ENCODE data around the gene POLA2. TPM values are rescaled to one million over a fixed set of nuclear protein-coding genes. Genes with fewer than 3 reads are reported as not detected.
"Not testable (repeated sequence)": the region's sequence is repeated elsewhere in the genome, so short reads cannot be mapped to it uniquely, and the experiment has no call there.

The POLA2 gene
- total RNA-seq, 1 donor from 2014 or later, result 32.4 TPM

DNA sequence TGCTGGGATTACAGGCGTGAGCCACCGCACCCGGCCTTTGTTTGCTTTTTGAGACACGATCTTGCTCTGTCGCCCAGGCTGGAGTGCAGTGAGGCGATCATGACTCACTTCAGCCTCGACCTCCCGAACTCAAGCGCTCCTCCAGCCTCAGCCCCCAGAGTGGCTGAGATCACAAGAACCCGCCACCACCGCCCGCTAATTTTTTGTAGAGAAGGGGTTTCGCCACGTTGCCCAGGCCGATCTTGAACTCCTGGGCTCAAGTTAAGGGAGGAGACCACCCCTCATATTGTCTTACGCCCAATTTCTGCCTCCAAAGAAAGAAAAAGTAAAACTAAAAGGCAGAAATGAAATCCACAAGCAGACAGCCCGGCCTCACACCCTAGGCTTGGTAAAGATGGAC lies 1.5 kb upstream of the POLA2 start:
- Mint-ChIP-seq H3K4me1 (ENCODE audit: unreplicated experiment) (peaks cover 17% of the 10 kb centered on the region), H3K4me3 (no peak overlapping the region), H3K27ac (no peak overlapping the region), H3K36me3 (no peaks in the 10 kb centered on the region), H3K9me3 (no peaks in the 10 kb centered on the region), H3K27me3 (no peaks in the 10 kb centered on the region)
- TF ChIP-seq, protein P1, sequence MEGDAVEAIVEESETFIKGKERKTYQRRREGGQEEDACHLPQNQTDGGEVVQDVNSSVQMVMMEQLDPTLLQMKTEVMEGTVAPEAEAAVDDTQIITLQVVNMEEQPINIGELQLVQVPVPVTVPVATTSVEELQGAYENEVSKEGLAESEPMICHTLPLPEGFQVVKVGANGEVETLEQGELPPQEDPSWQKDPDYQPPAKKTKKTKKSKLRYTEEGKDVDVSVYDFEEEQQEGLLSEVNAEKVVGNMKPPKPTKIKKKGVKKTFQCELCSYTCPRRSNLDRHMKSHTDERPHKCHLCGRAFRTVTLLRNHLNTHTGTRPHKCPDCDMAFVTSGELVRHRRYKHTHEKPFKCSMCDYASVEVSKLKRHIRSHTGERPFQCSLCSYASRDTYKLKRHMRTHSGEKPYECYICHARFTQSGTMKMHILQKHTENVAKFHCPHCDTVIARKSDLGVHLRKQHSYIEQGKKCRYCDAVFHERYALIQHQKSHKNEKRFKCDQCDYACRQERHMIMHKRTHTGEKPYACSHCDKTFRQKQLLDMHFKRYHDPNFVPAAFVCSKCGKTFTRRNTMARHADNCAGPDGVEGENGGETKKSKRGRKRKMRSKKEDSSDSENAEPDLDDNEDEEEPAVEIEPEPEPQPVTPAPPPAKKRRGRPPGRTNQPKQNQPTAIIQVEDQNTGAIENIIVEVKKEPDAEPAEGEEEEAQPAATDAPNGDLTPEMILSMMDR (conservative IDR thresholded peaks at IDR 0.05), result no peak
- DNase-seq (ENCODE audit: extremely low spot score, unreplicated experiment), result no peak

GRCh38 chr11:65260756-65261590 lies 789 bp upstream of the POLA2 start:
- peaks cover 17% of the 10 kb centered on the region for H3K4me1 Mint-ChIP-seq (ENCODE audit: unreplicated experiment)
- no peaks in the 10 kb centered on the region for H3K27me3 Mint-ChIP-seq
- H3K36me3 Mint-ChIP-seq, result no peaks in the 10 kb centered on the region
- peak overlapping the region; percentile 88 for H3K4me3 Mint-ChIP-seq
- TF ChIP-seq, protein P1 (conservative IDR thresholded peaks at IDR 0.05), result no peak
- DNase-seq (ENCODE audit: extremely low spot score, unreplicated experiment), result no peak
- H3K27ac Mint-ChIP-seq, result peak overlapping the region; percentile 81
- H3K9me3 Mint-ChIP-seq, result no peaks in the 10 kb centered on the region

GRCh38 chr11:65262381-65262680 lies 569 bp downstream of the POLA2 start:
- H3K36me3 Mint-ChIP-seq, result no peaks in the 10 kb centered on the region
- H3K27me3 Mint-ChIP-seq, result no peaks in the 10 kb centered on the region
- H3K9me3 Mint-ChIP-seq, result no peaks in the 10 kb centered on the region
- H3K4me1 Mint-ChIP-seq (ENCODE audit: unreplicated experiment), result peaks cover 17% of the 10 kb centered on the region
- H3K4me3 Mint-ChIP-seq, result peak overlapping the region; percentile 88
- peak overlapping the region; percentile 81 for H3K27ac Mint-ChIP-seq
- DNase-seq (ENCODE audit: extremely low spot score, unreplicated experiment), result no peak
- TF ChIP-seq, protein P1 (conservative IDR thresholded peaks at IDR 0.05), result no peak

DNA sequence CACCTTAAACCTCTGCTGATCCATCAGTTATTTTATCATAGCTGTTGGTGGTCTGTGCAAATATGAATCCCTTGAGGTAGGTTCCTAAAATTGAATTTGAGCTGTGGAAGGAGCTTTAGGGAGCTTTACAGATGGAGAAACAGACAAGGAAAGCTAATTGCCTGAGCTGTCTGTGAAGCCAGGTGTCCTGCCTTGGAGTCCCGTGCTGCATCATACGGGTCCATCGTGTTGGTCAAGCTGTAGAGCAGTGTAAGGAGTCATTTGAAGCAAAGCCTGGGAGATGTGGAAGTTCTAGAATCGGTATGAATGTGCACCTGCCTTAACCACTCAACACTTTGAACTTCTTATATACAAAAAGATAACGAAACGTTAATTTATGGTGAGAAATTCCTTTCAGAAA lies 1.0 kb downstream of the POLA2 start:
- TF ChIP-seq, protein P1 (conservative IDR thresholded peaks at IDR 0.05), result no peak
- no peak for DNase-seq (ENCODE audit: extremely low spot score, unreplicated experiment)
- Mint-ChIP-seq H3K9me3 (no peaks in the 10 kb centered on the region), H3K4me3 (peak overlapping the region; percentile 88), H3K27ac (peak overlapping the region; percentile 81), H3K27me3 (no peaks in the 10 kb centered on the region), H3K4me1 (ENCODE audit: unreplicated experiment) (peaks cover 17% of the 10 kb centered on the region), H3K36me3 (no peaks in the 10 kb centered on the region)

DNA sequence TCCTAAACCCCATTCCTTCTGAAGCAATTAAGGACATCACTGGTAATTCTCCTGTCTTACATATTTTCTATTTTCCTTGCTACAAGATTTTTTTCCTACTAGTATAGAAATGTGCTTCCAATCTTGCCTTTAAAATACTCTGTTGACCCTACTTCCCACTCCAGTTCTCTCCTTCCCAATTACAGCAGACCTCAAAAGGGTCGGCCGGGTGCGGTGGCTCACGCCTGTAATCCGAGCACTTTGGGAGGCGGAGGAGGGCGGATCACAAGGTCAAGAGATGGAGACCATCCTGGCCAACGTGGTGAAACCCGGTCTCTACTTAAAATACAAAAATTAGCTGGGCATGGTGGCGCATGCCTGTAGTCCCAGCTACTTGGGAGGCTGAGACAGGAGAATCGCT lies 3.0 kb downstream of the POLA2 start:
- H3K4me3 Mint-ChIP-seq, result peak overlapping the region; percentile 75
- H3K9me3 Mint-ChIP-seq; DNase-seq (ENCODE audit: extremely low spot score, unreplicated experiment); H3K27me3 Mint-ChIP-seq; H3K36me3 Mint-ChIP-seq: not testable (repeated sequence)
- H3K27ac Mint-ChIP-seq, result peak overlapping the region; percentile 3
- H3K4me1 Mint-ChIP-seq (ENCODE audit: unreplicated experiment), result peaks cover 17% of the 10 kb centered on the region

- Mint-ChIP-seq H3K27me3 (no peaks in the 10 kb centered on the region), H3K36me3 (peaks cover 7% of the 10 kb centered on the region), H3K4me3 (no peak overlapping the region), H3K27ac (no peak overlapping the region), H3K9me3 (no peaks in the 10 kb centered on the region), H3K4me1 (ENCODE audit: unreplicated experiment) (peaks cover 13% of the 10 kb centered on the region)
- DNase-seq (ENCODE audit: extremely low spot score, unreplicated experiment), result no peak
- TF ChIP-seq, protein P1 (conservative IDR thresholded peaks at IDR 0.05), result no peak
These were observed 4.4 kb downstream of the POLA2 start for GRCh38 chr11:65266210-65266609.

All from type B pancreatic cell (in vitro differentiated cells).